ENCODE results near the gene CAMKK2.
"Not testable (repeated sequence)": the region's sequence is repeated elsewhere in the genome, so short reads cannot be mapped to it uniquely, and the experiment has no call there.

CAMKK2 gene

GRCh38 chr12:121283388-121283787 is 13.1 kb downstream of the CAMKK2 start:
- Histone ChIP-seq H3K27me3 (no peaks in the 10 kb centered on the region), H3K9me3 (no peaks in the 10 kb centered on the region), H3K4me3 (ENCODE audit: low read depth, low read length) (no peak overlapping the region), H3K4me1 (peaks cover 4% of the 10 kb centered on the region), H3K36me3 (peaks cover 7% of the 10 kb centered on the region)
- no peak for TF ChIP-seq CTCF (IDR thresholded peaks at IDR 0.05; ENCODE audit: low read depth, low read length)
- no peak for DNase-seq

GRCh38 chr12:121282910-121283309 is 13.6 kb downstream of the CAMKK2 start:
- not testable (repeated sequence) for H3K4me1 ChIP-seq; H3K4me3 ChIP-seq (ENCODE audit: low read depth, low read length); DNase-seq; H3K27me3 ChIP-seq; H3K9me3 ChIP-seq
- peaks cover 10% of the 10 kb centered on the region for H3K36me3 ChIP-seq

GRCh38 chr12:121282072-121282742 is 14.3 kb downstream of the CAMKK2 start:
- H3K27me3 ChIP-seq, result no peaks in the 10 kb centered on the region
- TF ChIP-seq CTCF (IDR thresholded peaks at IDR 0.05; ENCODE audit: low read depth, low read length), result no peak
- H3K4me3 ChIP-seq (ENCODE audit: low read depth, low read length), result no peak overlapping the region
- H3K36me3 ChIP-seq, result peaks cover 10% of the 10 kb centered on the region
- peaks cover 4% of the 10 kb centered on the region for H3K4me1 ChIP-seq
- no peaks in the 10 kb centered on the region for H3K9me3 ChIP-seq
- no peak for DNase-seq

- not testable (repeated sequence) for H3K4me1 ChIP-seq; H3K27me3 ChIP-seq; H3K4me3 ChIP-seq (ENCODE audit: low read depth, low read length); DNase-seq; H3K9me3 ChIP-seq
- peaks cover 10% of the 10 kb centered on the region for H3K36me3 ChIP-seq
These were observed 15.4 kb downstream of the CAMKK2 start for GRCh38 chr12:121281116-121281515.

- H3K36me3 ChIP-seq, result peaks cover 10% of the 10 kb centered on the region
- DNase-seq; H3K4me3 ChIP-seq (ENCODE audit: low read depth, low read length); H3K4me1 ChIP-seq; H3K27me3 ChIP-seq; H3K9me3 ChIP-seq: not testable (repeated sequence)
These were observed 16.0 kb downstream of the CAMKK2 start for GRCh38 chr12:121280531-121280930.

GRCh38 chr12:121279507-121279915 is 17.0 kb downstream of the CAMKK2 start:
- no peaks in the 10 kb centered on the region for H3K27me3 ChIP-seq
- peaks cover 4% of the 10 kb centered on the region for H3K4me1 ChIP-seq
- H3K36me3 ChIP-seq, result peaks cover 10% of the 10 kb centered on the region
- no peak overlapping the region for H3K4me3 ChIP-seq (ENCODE audit: low read depth, low read length)
- H3K9me3 ChIP-seq, result no peaks in the 10 kb centered on the region
- DNase-seq, result peak; percentile 47
- TF ChIP-seq CTCF (IDR thresholded peaks at IDR 0.05; ENCODE audit: low read depth, low read length), result no peak

GRCh38 chr12:121279071-121279375 is 17.5 kb downstream of the CAMKK2 start:
- peak; percentile 39 for DNase-seq
- no peak for TF ChIP-seq CTCF (IDR thresholded peaks at IDR 0.05; ENCODE audit: low read depth, low read length)
- Histone ChIP-seq H3K9me3 (no peaks in the 10 kb centered on the region), H3K4me3 (ENCODE audit: low read depth, low read length) (no peak overlapping the region), H3K4me1 (peaks cover 4% of the 10 kb centered on the region), H3K27me3 (no peaks in the 10 kb centered on the region), H3K36me3 (peaks cover 10% of the 10 kb centered on the region)
